GM23338 (cell line): ENCODE data around the gene OPN3. TPM values are rescaled to one million over a fixed set of nuclear protein-coding genes. Genes with fewer than 3 reads are reported as not detected.

Source experiments
- ATAC-seq: fragments of 200-7000 bp; cut with Tn5 transposase; 3 replicates; pipeline ENCODE4 v1.9.1; 2020
- DNase-seq: peaks from one replicate; pipeline ENCODE4 v3.0.0-alpha.2; 2015; ENCODE audit warnings: low spot score
- H2AFZ ChIP-seq: fragments of 200-600 bp; sonication (generic); 2 replicates; pipeline ENCODE4 v1.8.0; 2016; ENCODE audit warnings: antibody characterized with exemption, mild to moderate bottlenecking, moderate library complexity
- H3F3A ChIP-seq: fragments of 200-600 bp; sonication (generic); replicated peaks from 2 replicates; pipeline ENCODE4 v1.8.0; 2017; ENCODE audit warnings: antibody characterized with exemption, mixed run types, low read depth
- H3K27ac ChIP-seq: fragments of 200-600 bp; sonication (generic); 2 replicates; pipeline ENCODE4 v1.6.1; 2016; ENCODE audit warnings: low read depth
- H3K27me3 ChIP-seq: fragments of 200-600 bp; sonication (generic); 2 replicates; pipeline ENCODE4 v1.8.0; 2016; ENCODE audit warnings: mild to moderate bottlenecking, mixed run types, moderate library complexity; ENCODE audit not compliant: insufficient read depth
- H3K36me3 ChIP-seq: fragments of 200-600 bp; sonication (generic); 2 replicates; pipeline ENCODE4 v1.8.0; 2016; ENCODE audit warnings: mild to moderate bottlenecking; ENCODE audit not compliant: insufficient read depth
- H3K4me1 ChIP-seq: fragments of 200-600 bp; sonication (generic); 2 replicates; pipeline ENCODE4 v1.8.0; 2016; ENCODE audit warnings: mild to moderate bottlenecking, moderate library complexity; ENCODE audit not compliant: insufficient read depth
- H3K4me2 ChIP-seq: fragments of 200-600 bp; sonication (generic); 2 replicates; pipeline ENCODE4 v1.7.1; 2017; ENCODE audit warnings: mixed run types
- H3K4me3 ChIP-seq: fragments of 200-600 bp; sonication (generic); 2 replicates; pipeline ENCODE4 v1.6.1; 2016; ENCODE audit warnings: mixed run types
- H3K79me2 ChIP-seq: fragments of 200-600 bp; sonication (generic); replicated peaks from 2 replicates; pipeline ENCODE4 v1.8.0; 2017; ENCODE audit warnings: mild to moderate bottlenecking; ENCODE audit not compliant: insufficient read depth
- H3K9me2 ChIP-seq: fragments of 200-600 bp; sonication (generic); 2 replicates; pipeline ENCODE4 v1.8.0; 2017; ENCODE audit not compliant: insufficient read depth
- H4K20me1 ChIP-seq: fragments of 200-600 bp; sonication (generic); replicated peaks from 2 replicates; pipeline ENCODE4 v1.8.0; 2017; ENCODE audit warnings: mild to moderate bottlenecking; ENCODE audit not compliant: insufficient read depth
- H3K27ac Mint-ChIP-seq: 2 replicates; pipeline ENCODE4 v1.8.0; 2020; ENCODE audit warnings: inconsistent platforms, mild to moderate bottlenecking, moderate library complexity, mixed read lengths
- H3K27me3 Mint-ChIP-seq: 3 replicates; pipeline ENCODE4 v1.8.0; 2022; ENCODE audit warnings: low read depth, mild to moderate bottlenecking, moderate library complexity, mixed read lengths, inconsistent platforms; ENCODE audit not compliant: insufficient read depth, poor library complexity
- H3K36me3 Mint-ChIP-seq: 3 replicates; pipeline ENCODE4 v1.8.0; 2021; ENCODE audit warnings: low read depth, mild to moderate bottlenecking, inconsistent platforms, moderate library complexity, mixed read lengths
- H3K4me1 Mint-ChIP-seq: 3 replicates; pipeline ENCODE4 v1.8.0; 2020; ENCODE audit warnings: mild to moderate bottlenecking, inconsistent platforms, mixed read lengths
- H3K4me3 Mint-ChIP-seq: 3 replicates; pipeline ENCODE4 v1.8.0; 2021; ENCODE audit warnings: moderate library complexity, mild to moderate bottlenecking, inconsistent platforms, mixed read lengths
- H3K9me3 Mint-ChIP-seq: 3 replicates; pipeline ENCODE4 v1.8.0; 2020; ENCODE audit warnings: moderate library complexity, mild to moderate bottlenecking, inconsistent platforms, mixed read lengths
- EZH2 ChIP-seq: fragments of 200-600 bp; sonication (generic); IDR thresholded peaks from one replicate; pipeline ENCODE4 v1.8.0; 2017; ENCODE audit warnings: antibody characterized with exemption, mild to moderate bottlenecking, low read depth; ENCODE audit not compliant: unreplicated experiment
- EZH2phosphoT487 ChIP-seq: fragments of 200-600 bp; sonication (generic); IDR thresholded peaks from one replicate; pipeline ENCODE4 v1.8.1; 2018; ENCODE audit warnings: antibody characterized with exemption; ENCODE audit not compliant: unreplicated experiment
- JUNB ChIP-seq: IDR thresholded peaks from one replicate; pipeline ENCODE4 v1.6.1; 2016; ENCODE audit warnings: antibody characterized with exemption; ENCODE audit not compliant: unreplicated experiment
- POLR2AphosphoS5 ChIP-seq: IDR thresholded peaks from 2 replicates; pipeline ENCODE4 v1.6.1; 2016; ENCODE audit warnings: antibody characterized with exemption, low read depth
- STAT1 ChIP-seq: IDR thresholded peaks from one replicate; pipeline ENCODE4 v1.6.1; 2016; ENCODE audit warnings: antibody characterized with exemption; ENCODE audit not compliant: unreplicated experiment
- ZNF114 ChIP-seq: fragments of 250-450 bp; sonication (Bioruptor Pico); IDR thresholded peaks from 2 replicates; pipeline ENCODE4 v1.5.0; 2020; ENCODE audit warnings: mild to moderate bottlenecking, moderate library complexity
- polyA plus RNA-seq: library from polyadenylated mRNA; unstranded; fragments of >200 nt; fragmentation: Nextera tagmentation; extraction: Ambion mirVana; gene quantifications from 2 replicates; pipeline ENCODE4 v1.2.1, GENCODE V29; 2016
- total RNA-seq: library from RNA; depleted of rRNA; stranded (reverse); fragments of >200 nt; shearing (Covaris generic); gene quantifications from 2 replicates; pipeline ENCODE4 v1.2.3, GENCODE V29; 2014
- TF ChIP-seq, protein P1 (sequence below): IDR thresholded peaks from one replicate; pipeline ENCODE4 v1.6.1; 2018; ENCODE audit warnings: antibody characterized with exemption; ENCODE audit not compliant: unreplicated experiment
- TF ChIP-seq, protein P2 (sequence below): fragments of 250-450 bp; sonication (Bioruptor Pico); IDR thresholded peaks from 2 replicates; pipeline ENCODE4 v1.5.0; 2020; ENCODE audit warnings: mild to moderate bottlenecking, moderate library complexity

OPN3 gene
- total and polyA plus RNA-seq, 2 experiments from 2014 or later = 23.7 to 46.8 TPM

DNA sequence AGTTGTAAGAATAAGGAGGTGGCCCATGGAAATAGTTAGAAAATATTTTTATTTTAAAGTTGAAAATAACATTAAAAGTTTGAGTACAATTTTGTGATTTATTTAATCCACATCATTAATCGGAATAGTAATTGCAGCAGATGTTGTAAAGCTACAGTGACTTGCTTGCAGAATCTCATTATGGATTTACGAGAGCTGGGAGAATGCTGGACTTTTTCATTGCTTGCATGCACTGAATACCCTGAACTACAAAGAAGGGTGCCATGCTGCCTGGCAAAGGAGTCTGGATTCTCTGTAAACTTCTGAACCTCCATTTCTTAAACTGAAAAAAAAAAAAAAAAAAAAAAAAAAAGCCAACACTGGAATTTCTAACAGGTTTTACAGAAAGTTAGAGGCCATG is 38.4 kb upstream of the OPN3 start:
- Histone ChIP-seq H3K27ac (no peak overlapping the region), H3K27me3 (no peaks in the 10 kb centered on the region), H4K20me1 (no peaks in the 10 kb centered on the region), H3K4me2 (no peak overlapping the region), H3F3A (no peaks in the 10 kb centered on the region), H3K36me3 (no peaks in the 10 kb centered on the region), H3K4me1 (no peaks in the 10 kb centered on the region), H2AFZ (no peak overlapping the region), H3K4me3 (no peak overlapping the region), H3K79me2 (no peaks in the 10 kb centered on the region), H3K9me2 (no peaks in the 10 kb centered on the region; the same call in 1 of the 2 replicates)
- Mint-ChIP-seq H3K4me1 (no peaks in the 10 kb centered on the region), H3K36me3 (no peaks in the 10 kb centered on the region), H3K27me3 (no peaks in the 10 kb centered on the region), H3K4me3 (no peak overlapping the region), H3K27ac (no peak overlapping the region), H3K9me3 (no peaks in the 10 kb centered on the region)
- ATAC-seq (no peak), DNase-seq (no peak)
- TF ChIP-seq EZH2phosphoT487 = no peak
- no peak for TF ChIP-seq JUNB
- no peak for TF ChIP-seq STAT1
- TF ChIP-seq EZH2 = no peak
- no peak for TF ChIP-seq ZNF114
- TF ChIP-seq, protein P1, sequence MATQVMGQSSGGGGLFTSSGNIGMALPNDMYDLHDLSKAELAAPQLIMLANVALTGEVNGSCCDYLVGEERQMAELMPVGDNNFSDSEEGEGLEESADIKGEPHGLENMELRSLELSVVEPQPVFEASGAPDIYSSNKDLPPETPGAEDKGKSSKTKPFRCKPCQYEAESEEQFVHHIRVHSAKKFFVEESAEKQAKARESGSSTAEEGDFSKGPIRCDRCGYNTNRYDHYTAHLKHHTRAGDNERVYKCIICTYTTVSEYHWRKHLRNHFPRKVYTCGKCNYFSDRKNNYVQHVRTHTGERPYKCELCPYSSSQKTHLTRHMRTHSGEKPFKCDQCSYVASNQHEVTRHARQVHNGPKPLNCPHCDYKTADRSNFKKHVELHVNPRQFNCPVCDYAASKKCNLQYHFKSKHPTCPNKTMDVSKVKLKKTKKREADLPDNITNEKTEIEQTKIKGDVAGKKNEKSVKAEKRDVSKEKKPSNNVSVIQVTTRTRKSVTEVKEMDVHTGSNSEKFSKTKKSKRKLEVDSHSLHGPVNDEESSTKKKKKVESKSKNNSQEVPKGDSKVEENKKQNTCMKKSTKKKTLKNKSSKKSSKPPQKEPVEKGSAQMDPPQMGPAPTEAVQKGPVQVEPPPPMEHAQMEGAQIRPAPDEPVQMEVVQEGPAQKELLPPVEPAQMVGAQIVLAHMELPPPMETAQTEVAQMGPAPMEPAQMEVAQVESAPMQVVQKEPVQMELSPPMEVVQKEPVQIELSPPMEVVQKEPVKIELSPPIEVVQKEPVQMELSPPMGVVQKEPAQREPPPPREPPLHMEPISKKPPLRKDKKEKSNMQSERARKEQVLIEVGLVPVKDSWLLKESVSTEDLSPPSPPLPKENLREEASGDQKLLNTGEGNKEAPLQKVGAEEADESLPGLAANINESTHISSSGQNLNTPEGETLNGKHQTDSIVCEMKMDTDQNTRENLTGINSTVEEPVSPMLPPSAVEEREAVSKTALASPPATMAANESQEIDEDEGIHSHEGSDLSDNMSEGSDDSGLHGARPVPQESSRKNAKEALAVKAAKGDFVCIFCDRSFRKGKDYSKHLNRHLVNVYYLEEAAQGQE = no peak
- no peak for TF ChIP-seq POLR2AphosphoS5
- TF ChIP-seq, protein P2, sequence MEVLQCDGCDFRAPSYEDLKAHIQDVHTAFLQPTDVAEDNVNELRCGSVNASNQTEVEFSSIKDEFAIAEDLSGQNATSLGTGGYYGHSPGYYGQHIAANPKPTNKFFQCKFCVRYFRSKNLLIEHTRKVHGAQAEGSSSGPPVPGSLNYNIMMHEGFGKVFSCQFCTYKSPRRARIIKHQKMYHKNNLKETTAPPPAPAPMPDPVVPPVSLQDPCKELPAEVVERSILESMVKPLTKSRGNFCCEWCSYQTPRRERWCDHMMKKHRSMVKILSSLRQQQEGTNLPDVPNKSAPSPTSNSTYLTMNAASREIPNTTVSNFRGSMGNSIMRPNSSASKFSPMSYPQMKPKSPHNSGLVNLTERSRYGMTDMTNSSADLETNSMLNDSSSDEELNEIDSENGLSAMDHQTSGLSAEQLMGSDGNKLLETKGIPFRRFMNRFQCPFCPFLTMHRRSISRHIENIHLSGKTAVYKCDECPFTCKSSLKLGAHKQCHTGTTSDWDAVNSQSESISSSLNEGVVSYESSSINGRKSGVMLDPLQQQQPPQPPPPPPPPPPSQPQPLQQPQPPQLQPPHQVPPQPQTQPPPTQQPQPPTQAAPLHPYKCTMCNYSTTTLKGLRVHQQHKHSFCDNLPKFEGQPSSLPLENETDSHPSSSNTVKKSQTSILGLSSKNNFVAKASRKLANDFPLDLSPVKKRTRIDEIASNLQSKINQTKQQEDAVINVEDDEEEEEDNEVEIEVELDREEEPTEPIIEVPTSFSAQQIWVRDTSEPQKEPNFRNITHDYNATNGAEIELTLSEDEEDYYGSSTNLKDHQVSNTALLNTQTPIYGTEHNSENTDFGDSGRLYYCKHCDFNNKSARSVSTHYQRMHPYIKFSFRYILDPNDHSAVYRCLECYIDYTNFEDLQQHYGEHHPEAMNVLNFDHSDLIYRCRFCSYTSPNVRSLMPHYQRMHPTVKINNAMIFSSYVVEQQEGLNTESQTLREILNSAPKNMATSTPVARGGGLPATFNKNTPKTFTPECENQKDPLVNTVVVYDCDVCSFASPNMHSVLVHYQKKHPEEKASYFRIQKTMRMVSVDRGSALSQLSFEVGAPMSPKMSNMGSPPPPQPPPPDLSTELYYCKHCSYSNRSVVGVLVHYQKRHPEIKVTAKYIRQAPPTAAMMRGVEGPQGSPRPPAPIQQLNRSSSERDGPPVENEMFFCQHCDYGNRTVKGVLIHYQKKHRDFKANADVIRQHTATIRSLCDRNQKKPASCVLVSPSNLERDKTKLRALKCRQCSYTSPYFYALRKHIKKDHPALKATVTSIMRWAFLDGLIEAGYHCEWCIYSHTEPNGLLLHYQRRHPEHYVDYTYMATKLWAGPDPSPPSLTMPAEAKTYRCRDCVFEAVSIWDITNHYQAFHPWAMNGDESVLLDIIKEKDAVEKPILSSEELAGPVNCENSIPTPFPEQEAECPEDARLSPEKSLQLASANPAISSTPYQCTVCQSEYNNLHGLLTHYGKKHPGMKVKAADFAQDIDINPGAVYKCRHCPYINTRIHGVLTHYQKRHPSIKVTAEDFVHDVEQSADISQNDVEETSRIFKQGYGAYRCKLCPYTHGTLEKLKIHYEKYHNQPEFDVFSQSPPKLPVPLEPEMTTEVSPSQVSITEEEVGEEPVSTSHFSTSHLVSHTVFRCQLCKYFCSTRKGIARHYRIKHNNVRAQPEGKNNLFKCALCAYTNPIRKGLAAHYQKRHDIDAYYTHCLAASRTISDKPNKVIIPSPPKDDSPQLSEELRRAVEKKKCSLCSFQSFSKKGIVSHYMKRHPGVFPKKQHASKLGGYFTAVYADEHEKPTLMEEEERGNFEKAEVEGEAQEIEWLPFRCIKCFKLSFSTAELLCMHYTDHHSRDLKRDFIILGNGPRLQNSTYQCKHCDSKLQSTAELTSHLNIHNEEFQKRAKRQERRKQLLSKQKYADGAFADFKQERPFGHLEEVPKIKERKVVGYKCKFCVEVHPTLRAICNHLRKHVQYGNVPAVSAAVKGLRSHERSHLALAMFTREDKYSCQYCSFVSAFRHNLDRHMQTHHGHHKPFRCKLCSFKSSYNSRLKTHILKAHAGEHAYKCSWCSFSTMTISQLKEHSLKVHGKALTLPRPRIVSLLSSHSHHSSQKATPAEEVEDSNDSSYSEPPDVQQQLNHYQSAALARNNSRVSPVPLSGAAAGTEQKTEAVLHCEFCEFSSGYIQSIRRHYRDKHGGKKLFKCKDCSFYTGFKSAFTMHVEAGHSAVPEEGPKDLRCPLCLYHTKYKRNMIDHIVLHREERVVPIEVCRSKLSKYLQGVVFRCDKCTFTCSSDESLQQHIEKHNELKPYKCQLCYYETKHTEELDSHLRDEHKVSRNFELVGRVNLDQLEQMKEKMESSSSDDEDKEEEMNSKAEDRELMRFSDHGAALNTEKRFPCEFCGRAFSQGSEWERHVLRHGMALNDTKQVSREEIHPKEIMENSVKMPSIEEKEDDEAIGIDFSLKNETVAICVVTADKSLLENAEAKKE (CRISPR knock-in tag) = no peak
